Hematopoietic multipotent progenitor cell treated with erythropoietin and hydrocortisone succinate and interleukin-3 and kit ligand, for 17 days (in vitro differentiated cells): ENCODE measurements around the gene CABP1.

Experiments
- DNase-seq: peaks from one replicate; pipeline ENCODE4 v3.0.0-alpha.2; 2015; ENCODE audit warnings: low spot score

Gene CABP1

GRCh38 chr12:120631097-120631496 is 9.3 kb upstream of the CABP1 start:
- DNase-seq: no peak

- DNase-seq: no peak
Measured at GRCh38 chr12:120640861-120641833, 721 bp downstream of the CABP1 start.

- no peak for DNase-seq
Measured at GRCh38 chr12:120642121-120642520, 1.7 kb downstream of the CABP1 start.

- DNase-seq: no peak
Measured at GRCh38 chr12:120642826-120643225, 2.4 kb downstream of the CABP1 start.

GRCh38 chr12:120643574-120643973 is 3.1 kb downstream of the CABP1 start:
- no peak for DNase-seq

- DNase-seq: no peak
Measured at GRCh38 chr12:120646044-120646443, 5.6 kb downstream of the CABP1 start.

GRCh38 chr12:120647375-120647755 is 6.9 kb downstream of the CABP1 start:
- no peak for DNase-seq

- DNase-seq: no peak
Measured at GRCh38 chr12:120649442-120650232, 9.2 kb downstream of the CABP1 start.

GRCh38 chr12:120650233-120650690 is 9.8 kb downstream of the CABP1 start:
- no peak for DNase-seq

- no peak for DNase-seq
Measured at GRCh38 chr12:120651821-120652220, 11.4 kb downstream of the CABP1 start.

GRCh38 chr12:120652656-120653435 is 12.4 kb downstream of the CABP1 start:
- no peak for DNase-seq

GRCh38 chr12:120653611-120654010 is 13.2 kb downstream of the CABP1 start:
- no peak for DNase-seq

- DNase-seq: no peak
Measured at GRCh38 chr12:120654656-120655055, 14.2 kb downstream of the CABP1 start.

GRCh38 chr12:120656008-120656407 is 15.6 kb downstream of the CABP1 start:
- DNase-seq: no peak

- DNase-seq: no peak
Measured at GRCh38 chr12:120658286-120659150, 18.1 kb downstream of the CABP1 start.

- no peak for DNase-seq
Measured at GRCh38 chr12:120659151-120659525, 18.7 kb downstream of the CABP1 start.

- DNase-seq: no peak
Measured at GRCh38 chr12:120661432-120661831, 21.0 kb downstream of the CABP1 start.

GRCh38 chr12:120662879-120663278 is 22.5 kb downstream of the CABP1 start:
- no peak for DNase-seq

- DNase-seq: no peak
Measured at GRCh38 chr12:120663741-120664140, 23.3 kb downstream of the CABP1 start.

GRCh38 chr12:120666571-120667390 is 26.4 kb downstream of the CABP1 start:
- no peak for DNase-seq
